RWPE1 (cell line): Measurements from ENCODE around the gene MS4A4A.
A peak's percentile ranks its signal among the peaks of the same experiment; 100 is the strongest.
"Not testable (repeated sequence)": the region's sequence is repeated elsewhere in the genome, so short reads cannot be mapped to it uniquely, and the experiment has no call there.

Source experiments
- CTCF ChIA-PET: fragments of 350-600 bp; sonication (Branson Sonifier 250); formaldehyde crosslinking; extraction: SDS; loops from one replicate; lab custom pipeline; 2021; lab: Yijun Ruan, JAX
- POLR2A ChIA-PET: fragments of 400-600 bp; formaldehyde crosslinking; extraction: SDS; loops from one replicate; lab custom pipeline; 2020; ENCODE audit warnings: antibody characterized with exemption; ENCODE audit not compliant: low non-redundant PET; lab: Yijun Ruan, JAX
- DNase-seq: peaks from one replicate; pipeline ENCODE4 v3.0.0; 2012; ENCODE audit warnings: low spot score
- H3K27ac ChIP-seq: fragments of 450-650 bp; 2 replicates; pipeline ENCODE4 v1.5.1; 2017
- CTCF ChIP-seq: fragments of 450-650 bp; conservative IDR thresholded peaks from 2 replicates; pipeline ENCODE4 v1.5.1; 2017; ENCODE audit warnings: low read depth, mild to moderate bottlenecking

MS4A4A gene

GRCh38 chr11:60265373-60266214 lies 14.9 kb upstream of the MS4A4A start:
- H3K27ac ChIP-seq: no peak overlapping the region
- DNase-seq: peak; percentile 54
- ChIA-PET CTCF (interaction anchor here (0.7 to 2.0 kb wide), 6 partner anchors 12 to 382 kb away, joined by 3 to 7 read pairs (median 4); no protein-coding TSS in a partner anchor), POLR2A (no interaction called here)
- peak; percentile 70 for TF ChIP-seq CTCF

- TF ChIP-seq CTCF: no peak
- ChIA-PET POLR2A (no interaction called here), CTCF (no interaction called here)
- DNase-seq: no peak
- H3K27ac ChIP-seq: no peak overlapping the region
Observed at GRCh38 chr11:60274416-60274815, 6.0 kb upstream of the MS4A4A start.

DNA sequence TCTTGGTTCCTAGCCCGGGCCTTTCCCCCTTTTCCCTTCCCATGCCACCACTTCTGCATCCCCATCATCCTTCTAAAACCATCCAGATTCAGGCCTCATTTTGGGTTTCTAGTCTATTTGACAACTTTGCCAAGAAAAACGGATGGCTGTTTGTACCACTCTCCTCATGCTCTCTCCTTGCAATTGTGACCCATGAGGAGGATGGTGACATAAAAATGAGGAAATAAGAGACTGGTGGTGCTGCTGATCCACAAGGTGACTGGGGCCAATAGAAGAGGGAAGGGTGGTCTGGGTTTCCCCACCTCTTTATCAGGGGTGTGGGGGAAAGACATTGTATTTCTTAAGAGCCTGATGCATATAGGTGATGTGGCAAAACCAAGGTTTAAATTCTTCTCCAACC lies 1.0 kb downstream of the MS4A4A start:
- no peak for TF ChIP-seq CTCF
- POLR2A ChIA-PET: no interaction called here
- no peak for DNase-seq
- no peak overlapping the region for H3K27ac ChIP-seq
- CTCF ChIA-PET: no interaction called here

DNA sequence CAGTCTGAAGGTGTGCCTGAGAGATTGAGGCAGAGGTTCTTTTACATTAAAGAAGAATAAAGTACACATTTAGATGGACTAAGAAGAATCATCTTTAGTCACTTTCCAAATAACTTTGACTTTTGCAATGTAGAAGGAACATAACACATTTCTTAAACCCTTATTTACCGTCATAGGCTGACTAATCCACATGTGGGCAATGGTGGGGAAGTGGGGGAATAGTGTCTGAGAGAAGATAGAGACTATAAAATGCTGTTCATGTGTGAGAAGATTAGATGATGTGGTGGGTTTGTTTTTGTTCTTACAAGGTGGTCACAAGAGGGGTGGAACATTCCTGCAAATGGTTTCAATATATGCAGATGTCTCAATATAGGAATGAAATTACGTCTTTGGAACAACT lies 1.8 kb downstream of the MS4A4A start:
- CTCF ChIA-PET: no interaction called here
- no peak overlapping the region for H3K27ac ChIP-seq
- DNase-seq: no peak
- POLR2A ChIA-PET: no interaction called here
- TF ChIP-seq CTCF: no peak

DNA sequence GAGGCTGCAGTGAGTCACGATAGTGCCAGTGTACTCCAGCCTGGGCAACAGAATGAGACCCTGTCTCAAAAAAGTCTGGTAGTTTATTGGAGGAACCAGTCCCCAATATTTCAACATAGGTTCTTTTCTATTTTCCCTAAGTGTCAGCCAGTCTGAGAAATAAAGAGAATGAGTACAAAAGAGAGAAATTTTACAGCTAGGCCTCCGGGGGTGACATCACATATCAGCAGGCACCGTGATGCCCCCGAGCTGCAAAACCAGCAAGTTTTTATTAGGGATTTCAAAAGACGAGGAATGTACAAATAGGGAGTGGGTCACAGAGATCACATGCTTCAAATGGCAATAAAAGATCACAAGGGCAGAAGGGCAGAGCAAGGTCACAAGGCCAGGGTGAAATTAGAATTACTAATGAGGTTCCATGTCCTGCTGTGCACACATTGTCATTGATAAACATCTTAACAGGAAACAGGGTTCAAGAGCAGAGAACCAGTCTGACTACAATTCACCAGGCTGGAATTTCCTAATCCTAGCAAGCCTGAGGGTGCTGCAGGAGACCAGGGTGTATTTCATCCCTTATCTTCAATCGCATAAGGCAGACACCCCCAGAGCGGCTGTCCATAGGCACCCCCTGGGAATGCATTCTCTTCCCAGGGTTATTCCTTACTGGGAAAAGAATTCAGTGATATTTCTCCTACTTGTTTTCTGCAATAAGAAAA lies 5.1 kb downstream of the MS4A4A start:
- H3K27ac ChIP-seq, DNase-seq, POLR2A ChIA-PET: not testable (repeated sequence)
- CTCF ChIA-PET: interaction anchor here (1.0 kb wide), 1 partner anchor 78 kb away, joined by 3 read pairs; no protein-coding TSS in a partner anchor

GRCh38 chr11:60288531-60288930 lies 8.1 kb downstream of the MS4A4A start:
- ChIA-PET POLR2A (no interaction called here), CTCF (interaction anchor here (0.6 kb wide), 1 partner anchor 74 kb away, joined by 3 read pairs; no protein-coding TSS in a partner anchor)
- no peak for DNase-seq
- TF ChIP-seq CTCF: no peak
- no peak overlapping the region for H3K27ac ChIP-seq
